ENCODE data around the gene DLEC1. TPM values are rescaled to one million over a fixed set of nuclear protein-coding genes. Genes with fewer than 3 reads are reported as not detected.
A peak's percentile ranks its signal among the peaks of the same experiment; 100 is the strongest.

Gene DLEC1
- total and polyA plus RNA-seq, 7 experiments from 2014 or later: 0.41 to 9.4 (median 5.6) TPM

DNA sequence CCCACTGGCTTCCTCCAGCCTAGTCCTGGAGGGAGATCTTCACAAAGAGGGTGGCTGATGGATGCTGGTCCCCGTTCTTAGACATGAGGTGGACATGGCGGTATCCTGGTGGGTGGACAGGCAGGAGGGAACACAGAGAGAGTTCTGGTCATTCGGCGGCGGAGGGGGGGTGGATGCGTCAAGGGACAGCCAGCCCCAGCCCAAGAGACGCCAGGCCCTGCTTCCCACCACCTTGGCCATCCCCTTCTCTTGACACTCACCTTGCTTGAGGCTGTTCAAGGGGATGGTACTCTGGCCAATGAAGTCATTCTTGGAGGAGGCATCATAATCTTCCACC lies 31.3 kb upstream of the DLEC1 start:
- Mint-ChIP-seq H3K27ac (peak overlapping the region in 2 of 9 donors; percentile 19 to 59), H3K36me3 (peaks cover 0 to 16% (median 0%) of the 10 kb centered on the region in 5 donors), H3K4me1 (peaks cover 16 to 22% (median 18%) of the 10 kb centered on the region in 7 donors), H3K9me3 (no peaks in the 10 kb centered on the region), H3K27me3 (no peaks in the 10 kb centered on the region), H3K4me3 (no peak overlapping the region)
- Histone ChIP-seq H3K27me3 (ENCODE audit: control insufficient read depth in 2 of 2, insufficient read depth in 2 of 2, low read length in 2 of 2) (no peaks in the 10 kb centered on the region), H3K36me3 (ENCODE audit: control insufficient read depth in 2 of 3, insufficient read depth in 3 of 3, low read length in 3 of 3) (peaks cover 0 to 69% (median 4%) of the 10 kb centered on the region in 3 experiments), H3K4me3 (ENCODE audit: low read length) (no peak overlapping the region), H3K27ac (ENCODE audit: low read depth, low read length) (no peak overlapping the region), H3K9me3 (ENCODE audit: control insufficient read depth in 2 of 3, low read length in 3 of 3) (no peaks in the 10 kb centered on the region), H3K4me1 (ENCODE audit: control insufficient read depth in 2 of 2, insufficient read depth in 2 of 2, low read length in 2 of 2) (no peaks in the 10 kb centered on the region)
- DNase-seq: no peak
- no peak for ATAC-seq
- POLR2A ChIA-PET: interaction anchor here (0.7 kb wide), 1 partner anchor 14 kb away, joined by 3 read pairs; no protein-coding TSS in a partner anchor
- CTCF ChIA-PET: interaction anchor here (0.9 kb wide), 1 partner anchor 32 kb away, joined by 4 read pairs; the partner anchor contains the start of gene DLEC1
- intact Hi-C loops (cut with micrococcal nuclease): no loop called here

DNA sequence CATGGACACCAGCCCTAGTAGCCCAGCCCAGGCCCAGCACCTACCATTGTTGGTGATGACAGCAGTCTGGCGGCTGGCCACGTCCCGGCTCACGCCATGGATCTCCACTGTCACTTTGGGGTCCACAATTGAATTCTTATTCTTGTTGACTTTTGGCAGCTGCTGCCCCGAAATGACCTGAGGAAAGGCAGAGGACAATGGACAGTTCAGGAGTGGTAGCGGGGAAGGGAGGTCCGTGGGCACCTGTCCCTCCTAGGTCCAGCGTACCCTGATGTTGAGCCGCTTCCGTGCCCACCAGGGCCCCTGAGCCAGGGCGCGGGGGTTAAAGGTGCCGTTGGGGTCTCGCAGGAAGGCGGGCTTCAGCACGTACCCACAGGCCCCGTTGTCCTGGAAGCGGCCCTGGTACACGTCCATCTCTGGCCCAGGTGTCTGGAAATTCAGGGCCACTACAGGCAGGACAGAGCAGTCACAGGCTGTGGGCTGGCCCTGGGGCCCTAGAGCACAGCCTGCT lies 30.8 kb upstream of the DLEC1 start:
- Mint-ChIP-seq H3K9me3 (no peaks in the 10 kb centered on the region), H3K27ac (peak overlapping the region in 1 of 9 donors; percentile 19), H3K27me3 (no peaks in the 10 kb centered on the region), H3K4me1 (peaks cover 12 to 19% (median 14%) of the 10 kb centered on the region in 7 donors), H3K4me3 (no peak overlapping the region), H3K36me3 (peaks cover 0 to 16% (median 0%) of the 10 kb centered on the region in 5 donors)
- Histone ChIP-seq H3K4me3 (ENCODE audit: low read length) (no peak overlapping the region), H3K4me1 (ENCODE audit: control insufficient read depth in 2 of 2, insufficient read depth in 2 of 2, low read length in 2 of 2) (no peaks in the 10 kb centered on the region), H3K27ac (ENCODE audit: low read depth, low read length) (no peak overlapping the region), H3K27me3 (ENCODE audit: control insufficient read depth in 2 of 2, insufficient read depth in 2 of 2, low read length in 2 of 2) (no peaks in the 10 kb centered on the region), H3K36me3 (ENCODE audit: control insufficient read depth in 2 of 3, insufficient read depth in 3 of 3, low read length in 3 of 3) (peaks cover 0 to 63% (median 4%) of the 10 kb centered on the region in 3 experiments), H3K9me3 (ENCODE audit: control insufficient read depth in 2 of 3, low read length in 3 of 3) (no peaks in the 10 kb centered on the region)
- POLR2A ChIA-PET: interaction anchor here (1.6 kb wide), 1 partner anchor 14 kb away, joined by 6 read pairs; no protein-coding TSS in a partner anchor
- DNase-seq (no peak), ATAC-seq (no peak)
- intact Hi-C loops (cut with micrococcal nuclease): no loop called here
- CTCF ChIA-PET: interaction anchor here (1.5 kb wide), 1 partner anchor 33 kb away, joined by 3 read pairs; no protein-coding TSS in a partner anchor

DNA sequence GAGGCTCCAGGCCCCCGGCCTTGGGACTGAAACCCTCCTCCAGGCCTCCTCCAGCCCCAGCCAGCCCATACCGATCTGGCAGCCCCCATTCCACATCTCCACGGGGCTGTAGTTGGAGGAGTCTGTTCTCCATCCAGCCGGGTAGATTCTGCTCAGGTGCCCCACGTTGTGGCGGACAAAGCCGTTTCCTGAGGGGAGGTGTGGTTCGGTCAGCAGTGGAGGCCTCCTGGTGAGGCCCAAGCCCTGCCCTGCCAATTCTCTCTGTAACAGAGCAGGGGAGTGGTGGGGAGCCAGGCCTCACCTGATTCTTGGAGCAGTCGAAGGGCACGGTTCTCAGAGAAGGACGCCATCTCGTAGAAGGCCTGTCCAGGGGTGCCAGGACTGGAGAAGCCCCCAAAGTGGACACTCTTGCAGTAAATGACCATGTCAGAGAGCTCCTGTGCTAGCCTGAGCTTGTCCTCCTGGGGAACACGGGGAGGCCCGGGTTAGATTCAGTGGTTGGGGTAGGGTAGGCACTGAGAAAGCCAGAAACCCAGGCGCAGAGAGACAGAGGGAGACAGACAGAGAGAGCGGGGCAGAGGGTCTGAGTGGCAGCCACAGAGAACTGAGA lies 29.9 kb upstream of the DLEC1 start:
- peaks cover 0 to 55% (median 4%) of the 10 kb centered on the region in 3 experiments for H3K36me3 ChIP-seq (ENCODE audit: control insufficient read depth in 2 of 3, insufficient read depth in 3 of 3, low read length in 3 of 3)
- no peak overlapping the region for H3K4me3 ChIP-seq (ENCODE audit: low read length)
- peaks cover 7 to 15% (median 9%) of the 10 kb centered on the region in 7 donors for H3K4me1 Mint-ChIP-seq
- no peaks in the 10 kb centered on the region for H3K27me3 ChIP-seq (ENCODE audit: control insufficient read depth in 2 of 2, insufficient read depth in 2 of 2, low read length in 2 of 2)
- ChIA-PET CTCF (interaction anchor here (1.4 to 1.5 kb wide), 2 partner anchors 12 to 34 kb away, joined by 3 read pairs; no protein-coding TSS in a partner anchor), POLR2A (interaction anchor here (1.6 kb wide), 1 partner anchor 13 kb away, joined by 6 read pairs; no protein-coding TSS in a partner anchor)
- no peak for DNase-seq
- peaks cover 0 to 15% (median under 1%) of the 10 kb centered on the region in 5 donors for H3K36me3 Mint-ChIP-seq
- peak overlapping the region in 4 of 9 donors; percentile 5 to 72 (median 36) for H3K27ac Mint-ChIP-seq
- no peaks in the 10 kb centered on the region for H3K9me3 Mint-ChIP-seq
- H3K27ac ChIP-seq (ENCODE audit: low read depth, low read length): no peak overlapping the region
- no peaks in the 10 kb centered on the region for H3K27me3 Mint-ChIP-seq
- no peak for ATAC-seq
- no peaks in the 10 kb centered on the region for H3K4me1 ChIP-seq (ENCODE audit: control insufficient read depth in 2 of 2, insufficient read depth in 2 of 2, low read length in 2 of 2)
- intact Hi-C loops (cut with micrococcal nuclease): no loop called here
- no peak overlapping the region for H3K4me3 Mint-ChIP-seq
- no peaks in the 10 kb centered on the region for H3K9me3 ChIP-seq (ENCODE audit: control insufficient read depth in 2 of 3, low read length in 3 of 3)

DNA sequence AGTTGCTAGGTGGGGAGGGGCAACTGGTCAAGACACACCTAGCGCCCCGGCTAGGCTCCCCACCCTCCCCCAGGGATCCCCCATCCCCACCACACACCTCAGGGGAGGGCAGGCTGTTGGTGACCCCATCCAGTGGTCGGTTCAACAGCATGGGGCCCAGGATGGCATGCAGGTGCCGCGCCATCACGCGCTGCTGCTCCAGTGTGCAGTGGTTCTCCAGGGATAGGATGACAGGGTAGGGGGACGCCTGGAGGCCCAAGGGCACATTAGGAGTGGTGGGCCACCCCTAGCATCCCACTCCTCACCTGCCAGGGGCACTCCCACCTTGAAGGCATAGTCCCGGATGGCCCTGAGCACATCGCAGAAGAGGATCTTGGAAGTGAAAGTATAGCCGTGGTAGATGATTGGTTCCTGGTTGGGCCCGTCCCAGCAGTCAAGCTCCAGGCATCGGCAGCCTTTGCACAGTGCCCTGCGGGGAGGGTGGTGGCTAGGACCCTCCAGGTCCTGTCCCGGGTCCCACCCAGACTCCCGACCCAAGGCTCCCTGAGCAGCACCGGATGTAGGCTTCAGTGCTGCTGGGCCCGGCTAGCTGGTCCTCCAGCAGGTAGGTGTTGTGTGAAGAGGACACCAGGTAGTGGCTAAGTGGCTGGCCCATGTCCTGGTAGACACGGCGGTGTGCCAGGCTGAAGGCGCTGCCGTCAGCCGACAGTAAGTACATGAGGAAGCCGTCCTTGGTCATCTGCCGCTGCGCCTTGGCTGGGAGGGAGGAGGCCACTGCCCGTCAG lies 29.0 kb upstream of the DLEC1 start:
- Mint-ChIP-seq H3K4me1 (peaks cover 0 to 6% (median under 1%) of the 10 kb centered on the region in 7 donors), H3K9me3 (no peaks in the 10 kb centered on the region), H3K27ac (peak overlapping the region in 2 of 9 donors; percentile 5 to 12), H3K36me3 (peaks cover 2 to 15% (median 9%) of the 10 kb centered on the region in 5 donors), H3K27me3 (no peaks in the 10 kb centered on the region), H3K4me3 (no peak overlapping the region)
- Histone ChIP-seq H3K27me3 (ENCODE audit: control insufficient read depth in 2 of 2, insufficient read depth in 2 of 2, low read length in 2 of 2) (no peaks in the 10 kb centered on the region), H3K4me1 (ENCODE audit: control insufficient read depth in 2 of 2, insufficient read depth in 2 of 2, low read length in 2 of 2) (no peaks in the 10 kb centered on the region), H3K4me3 (ENCODE audit: low read length) (no peak overlapping the region), H3K9me3 (ENCODE audit: control insufficient read depth in 2 of 3, low read length in 3 of 3) (no peaks in the 10 kb centered on the region), H3K27ac (ENCODE audit: low read depth, low read length) (peak overlapping the region; percentile 15), H3K36me3 (ENCODE audit: control insufficient read depth in 2 of 3, insufficient read depth in 3 of 3, low read length in 3 of 3) (peaks cover 1 to 47% (median 11%) of the 10 kb centered on the region in 3 experiments)
- ATAC-seq: peak; percentile 36
- intact Hi-C loops (cut with micrococcal nuclease): no loop called here
- ChIA-PET CTCF (interaction anchor here (1.4 to 1.5 kb wide), 2 partner anchors 11 to 35 kb away, joined by 3 read pairs; no protein-coding TSS in a partner anchor), POLR2A (interaction anchor here (1.6 kb wide), 1 partner anchor 12 kb away, joined by 6 read pairs; no protein-coding TSS in a partner anchor)
- no peak for DNase-seq

DNA sequence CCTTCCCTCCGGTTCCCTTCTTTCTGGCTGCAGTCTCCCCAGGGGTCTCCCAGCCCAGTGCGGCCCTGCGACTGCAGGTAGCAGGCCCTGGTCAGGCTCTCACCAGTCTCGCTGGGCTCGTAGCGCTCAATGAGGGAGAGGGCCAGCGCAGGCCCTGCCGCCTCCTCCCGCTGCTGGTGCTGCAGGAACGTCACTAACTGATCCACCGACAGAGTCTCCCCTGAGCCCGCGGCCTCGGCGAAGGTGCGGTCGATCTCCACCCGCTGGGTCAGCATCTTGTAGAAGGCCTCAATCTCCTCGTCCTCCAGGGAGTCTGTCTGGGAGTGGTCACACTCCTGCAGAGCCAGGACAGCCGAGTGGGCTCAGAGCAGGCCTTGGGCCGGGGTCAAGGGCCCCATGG lies 27.9 kb upstream of the DLEC1 start:
- CTCF ChIA-PET: interaction anchor here (0.7 kb wide), 1 partner anchor 41 kb away, joined by 3 read pairs; no protein-coding TSS in a partner anchor
- Histone ChIP-seq H3K4me3 (ENCODE audit: low read length) (no peak overlapping the region), H3K27ac (ENCODE audit: low read depth, low read length) (no peak overlapping the region), H3K27me3 (ENCODE audit: control insufficient read depth in 2 of 2, insufficient read depth in 2 of 2, low read length in 2 of 2) (no peaks in the 10 kb centered on the region), H3K9me3 (ENCODE audit: control insufficient read depth in 2 of 3, low read length in 3 of 3) (peaks cover 0 to 3% (median 0%) of the 10 kb centered on the region in 3 experiments), H3K4me1 (ENCODE audit: control insufficient read depth in 2 of 2, insufficient read depth in 2 of 2, low read length in 2 of 2) (no peaks in the 10 kb centered on the region), H3K36me3 (ENCODE audit: control insufficient read depth in 2 of 3, insufficient read depth in 3 of 3, low read length in 3 of 3) (peaks cover 3 to 47% (median 13%) of the 10 kb centered on the region in 3 experiments)
- intact Hi-C loops (cut with micrococcal nuclease): no loop called here
- no peak overlapping the region for H3K4me3 Mint-ChIP-seq
- peaks cover 12 to 22% (median 17%) of the 10 kb centered on the region in 5 donors for H3K36me3 Mint-ChIP-seq
- peaks cover 0 to 3% (median 0%) of the 10 kb centered on the region in 7 donors for H3K4me1 Mint-ChIP-seq
- POLR2A ChIA-PET: interaction anchor here (1.2 kb wide), 1 partner anchor 16 kb away, joined by 5 read pairs; no protein-coding TSS in a partner anchor
- peak overlapping the region in 1 of 9 donors; percentile 54 for H3K27ac Mint-ChIP-seq
- peaks cover 0 to 2% (median 0%) of the 10 kb centered on the region in 11 donors for H3K9me3 Mint-ChIP-seq
- DNase-seq: no peak
- no peak for ATAC-seq
- H3K27me3 Mint-ChIP-seq: no peaks in the 10 kb centered on the region

DNA sequence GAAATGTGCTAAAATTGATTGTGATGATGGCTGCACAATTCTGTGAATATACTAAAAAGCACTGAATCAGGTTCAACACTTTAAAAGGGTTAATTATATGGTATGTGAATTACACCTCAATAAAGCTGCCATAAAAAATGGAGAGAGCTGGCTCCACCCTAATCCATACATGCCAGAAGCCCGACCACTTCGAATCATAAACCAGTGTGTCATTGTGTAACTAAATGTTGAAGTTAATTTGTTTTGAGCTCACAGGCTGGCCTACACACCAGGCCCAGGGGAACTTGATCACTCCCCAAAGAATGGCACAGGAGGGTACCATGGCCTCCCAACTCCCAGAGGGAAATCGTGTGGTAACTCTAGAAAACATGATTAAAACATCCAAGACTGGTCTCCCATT lies 23.5 kb upstream of the DLEC1 start:
- POLR2A ChIA-PET: interaction anchor here (0.6 kb wide), 1 partner anchor 226 kb away, joined by 4 read pairs; no protein-coding TSS in a partner anchor
- Mint-ChIP-seq H3K36me3 (peaks cover 25 to 57% (median 35%) of the 10 kb centered on the region in 5 donors), H3K9me3 (peaks cover 0 to 5% (median 0%) of the 10 kb centered on the region in 11 donors), H3K27me3 (no peaks in the 10 kb centered on the region), H3K4me3 (no peak overlapping the region), H3K4me1 (peaks cover 0 to 6% (median 2%) of the 10 kb centered on the region in 7 donors), H3K27ac (no peak overlapping the region)
- Histone ChIP-seq H3K36me3 (ENCODE audit: control insufficient read depth in 2 of 3, insufficient read depth in 3 of 3, low read length in 3 of 3) (peaks cover 3 to 60% (median 18%) of the 10 kb centered on the region in 3 experiments), H3K4me3 (ENCODE audit: low read length) (no peak overlapping the region), H3K4me1 (ENCODE audit: control insufficient read depth in 2 of 2, insufficient read depth in 2 of 2, low read length in 2 of 2) (no peaks in the 10 kb centered on the region), H3K27me3 (ENCODE audit: control insufficient read depth in 2 of 2, insufficient read depth in 2 of 2, low read length in 2 of 2) (no peaks in the 10 kb centered on the region), H3K9me3 (ENCODE audit: control insufficient read depth in 2 of 3, low read length in 3 of 3) (peaks cover 0 to 9% (median 0%) of the 10 kb centered on the region in 3 experiments), H3K27ac (ENCODE audit: low read depth, low read length) (no peak overlapping the region)
- intact Hi-C loops (cut with micrococcal nuclease): no loop called here
- DNase-seq (no peak), ATAC-seq (no peak)
- CTCF ChIA-PET: no interaction called here

Data from naive thymus-derived CD4-positive, alpha-beta T cell (primary cell).